Fibroblast of skin of right quadriceps (primary cell): ENCODE results near the gene DISP3.
"Not testable (repeated sequence)": the region's sequence is repeated elsewhere in the genome, so short reads cannot be mapped to it uniquely, and the experiment has no call there.

Experiments
- DNase-seq: peaks from one replicate; pipeline ENCODE4 v3.0.0-alpha.2; 2013

Gene DISP3

GRCh38 chr1:11560061-11560460, 81.1 kb downstream of the DISP3 start:
- DNase-seq, result no peak

GRCh38 chr1:11561740-11562139, 82.8 kb downstream of the DISP3 start:
- DNase-seq, result no peak

- DNase-seq, result no peak
Measured at GRCh38 chr1:11562664-11563063, 83.7 kb downstream of the DISP3 start.

GRCh38 chr1:11563560-11564069, 84.7 kb downstream of the DISP3 start:
- no peak for DNase-seq

- no peak for DNase-seq
Measured at GRCh38 chr1:11564237-11564636, 85.3 kb downstream of the DISP3 start.

- no peak for DNase-seq
Measured at GRCh38 chr1:11566042-11566850, 87.3 kb downstream of the DISP3 start.

- no peak for DNase-seq
Measured at GRCh38 chr1:11567244-11568065, 88.5 kb downstream of the DISP3 start.

GRCh38 chr1:11568687-11569086, 89.7 kb downstream of the DISP3 start:
- DNase-seq, result no peak

GRCh38 chr1:11569551-11569950, 90.6 kb downstream of the DISP3 start:
- no peak for DNase-seq

- no peak for DNase-seq
Measured at GRCh38 chr1:11569954-11570353, 91.0 kb downstream of the DISP3 start.

GRCh38 chr1:11570821-11571380, 91.9 kb downstream of the DISP3 start:
- no peak for DNase-seq

- DNase-seq, result no peak
Measured at GRCh38 chr1:11571906-11572616, 93.1 kb downstream of the DISP3 start.

GRCh38 chr1:11573116-11573692, 94.2 kb downstream of the DISP3 start:
- no peak for DNase-seq

GRCh38 chr1:11575553-11575952, 96.6 kb downstream of the DISP3 start:
- no peak for DNase-seq

- no peak for DNase-seq
Measured at GRCh38 chr1:11576109-11576875, 97.3 kb downstream of the DISP3 start.

GRCh38 chr1:11578004-11578403, 99.0 kb downstream of the DISP3 start:
- no peak for DNase-seq

GRCh38 chr1:11579506-11579905, 100.6 kb downstream of the DISP3 start:
- DNase-seq, result no peak

- DNase-seq, result not testable (repeated sequence)
Measured at GRCh38 chr1:11580049-11580448, 101.1 kb downstream of the DISP3 start.

GRCh38 chr1:11581445-11581991, 102.6 kb downstream of the DISP3 start:
- no peak for DNase-seq

- DNase-seq, result no peak
Measured at GRCh38 chr1:11585389-11585788, 106.4 kb downstream of the DISP3 start.
